AG04450 (cell line): ENCODE results near the gene ME1. TPM values are rescaled to one million over a fixed set of nuclear protein-coding genes. Genes with fewer than 3 reads are reported as not detected.

ENCODE experiments used
- CTCF ChIA-PET: fragments of 300-600, 350-600 bp; formaldehyde crosslinking; extraction: SDS; loops from one replicate; lab custom pipeline; 2022; ENCODE audit warnings: antibody characterized with exemption, inconsistent platforms; lab: Charles Lee
- POLR2A ChIA-PET: fragments of 350-600 bp; formaldehyde crosslinking; extraction: SDS; loops from one replicate; lab custom pipeline; 2021; ENCODE audit warnings: antibody characterized with exemption, inconsistent platforms; lab: Yijun Ruan, JAX
- DNase-seq: peaks from one replicate; pipeline ENCODE4 v3.0.0-alpha.2; 2011; ENCODE audit warnings: low read depth, low spot score
- H3K27ac ChIP-seq: one replicate; pipeline ENCODE4 v1.5.1; 2012; ENCODE audit warnings: low read depth, low read length, control low read depth
- H3K27me3 ChIP-seq: one replicate; pipeline ENCODE4 v1.6.0; 2012; ENCODE audit warnings: low read length; ENCODE audit not compliant: control insufficient read depth, insufficient read depth
- H3K4me3 ChIP-seq: 2 replicates; pipeline ENCODE4 v1.5.1; 2011; ENCODE audit warnings: mild to moderate bottlenecking, low read depth, low read length, control low read depth
- H3K9me3 ChIP-seq: 2 replicates; pipeline ENCODE4 v1.5.1; 2012; ENCODE audit warnings: low read length; ENCODE audit not compliant: control insufficient read depth, insufficient read depth
- CTCF ChIP-seq: IDR thresholded peaks from 2 replicates; pipeline ENCODE4 v1.5.1; 2011; ENCODE audit warnings: low read depth, low read length, control low read depth, inconsistent platforms
- polyA plus RNA-seq: library from polyadenylated mRNA; depleted of rRNA; stranded (reverse); fragments of >200 nt; gene quantifications from 2 replicates; pipeline ENCODE4 v1.2.3, GENCODE V29; 2011

The ME1 gene
- polyA plus RNA-seq, 1 experiment: 31.8 TPM

GRCh38 chr6:83472767-83473166, 41.9 kb upstream of the ME1 start:
- no peaks in the 10 kb centered on the region for H3K9me3 ChIP-seq

DNA sequence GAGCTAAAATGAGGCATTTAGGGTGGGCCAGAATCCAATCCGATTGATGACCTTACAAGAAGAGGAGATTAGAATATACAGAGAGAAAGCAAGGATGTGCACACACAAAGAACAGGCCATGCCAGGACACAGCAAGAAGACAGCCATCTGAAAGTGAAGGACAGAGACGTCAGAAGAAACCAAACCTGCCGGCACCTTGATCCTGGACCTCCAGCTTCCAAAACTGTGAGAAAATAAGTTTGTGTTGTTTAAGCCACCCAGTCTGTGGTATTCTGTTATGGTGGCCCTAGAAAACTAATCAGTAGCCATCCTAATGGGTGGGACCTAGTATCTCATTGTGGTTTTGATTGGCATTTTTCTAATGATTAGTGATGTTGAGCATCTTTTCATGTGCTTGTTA, 39.7 kb upstream of the ME1 start:
- Histone ChIP-seq H3K27ac (no peak overlapping the region), H3K4me3 (no peak overlapping the region), H3K27me3 (no peaks in the 10 kb centered on the region), H3K9me3 (no peaks in the 10 kb centered on the region)
- CTCF ChIA-PET: no interaction called here
- no peak for TF ChIP-seq CTCF
- no peak for DNase-seq
- POLR2A ChIA-PET: no interaction called here

More at GRCh38 chr6:83472767-83473166, 41.9 kb upstream of the ME1 start:
- CTCF ChIA-PET: no interaction called here
- Histone ChIP-seq H3K4me3 (no peak overlapping the region), H3K27ac (no peak overlapping the region), H3K27me3 (no peaks in the 10 kb centered on the region)
- no peak for TF ChIP-seq CTCF
- POLR2A ChIA-PET: no interaction called here
- DNase-seq: no peak

DNA sequence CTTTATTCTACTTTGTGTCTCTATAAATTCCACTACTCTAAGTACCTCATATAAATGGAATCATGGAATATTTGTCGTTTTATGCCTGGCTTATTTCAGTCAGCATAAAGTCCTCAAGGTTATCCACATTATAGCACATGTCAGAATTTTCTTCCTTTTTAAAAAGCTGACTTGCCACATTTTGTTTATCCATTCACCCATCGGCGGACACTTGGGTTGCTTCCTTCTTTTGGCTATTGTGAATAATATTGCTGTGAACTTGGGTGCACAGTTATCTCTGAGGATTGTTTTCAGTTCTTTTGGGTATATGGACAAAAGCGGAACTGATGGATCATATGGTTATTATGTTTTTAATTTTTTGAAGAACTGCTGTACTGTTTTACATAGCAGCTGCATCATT, 39.1 kb upstream of the ME1 start:
- Histone ChIP-seq H3K27ac (no peak overlapping the region), H3K9me3 (no peaks in the 10 kb centered on the region), H3K27me3 (no peaks in the 10 kb centered on the region), H3K4me3 (no peak overlapping the region)
- no peak for TF ChIP-seq CTCF
- DNase-seq: no peak
- ChIA-PET POLR2A (no interaction called here), CTCF (no interaction called here)

- Histone ChIP-seq H3K4me3 (no peak overlapping the region), H3K27ac (no peak overlapping the region), H3K9me3 (no peaks in the 10 kb centered on the region), H3K27me3 (no peaks in the 10 kb centered on the region)
- CTCF ChIA-PET: no interaction called here
- no peak for DNase-seq
- POLR2A ChIA-PET: no interaction called here
- TF ChIP-seq CTCF: no peak
Measured at GRCh38 chr6:83467620-83468036, 36.8 kb upstream of the ME1 start.

DNA sequence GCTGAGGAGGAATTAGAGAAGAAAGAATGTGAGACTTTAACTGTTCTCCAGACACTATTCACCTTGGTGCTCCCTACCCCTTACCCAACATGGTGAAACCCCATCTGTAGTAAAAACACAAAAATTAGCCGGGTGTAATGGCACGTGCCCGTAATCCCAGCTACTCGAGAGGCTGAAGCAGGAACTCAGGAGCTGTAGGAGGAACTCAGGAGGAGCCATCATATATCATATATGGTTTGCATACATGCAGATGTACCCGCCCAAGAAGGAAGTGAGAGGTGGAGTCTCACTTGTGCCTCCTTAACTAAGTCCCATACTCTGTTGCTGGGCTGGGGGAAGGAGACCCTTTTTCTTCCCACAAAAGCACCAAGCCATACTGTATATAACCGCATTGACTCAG, 35.5 kb upstream of the ME1 start:
- no peak overlapping the region for H3K27ac ChIP-seq
- no peaks in the 10 kb centered on the region for H3K27me3 ChIP-seq
- H3K9me3 ChIP-seq: no peaks in the 10 kb centered on the region
- no peak for DNase-seq
- no peak for TF ChIP-seq CTCF
- CTCF ChIA-PET: interaction anchor here (2.7 kb wide), 1 partner anchor 47 kb away, joined by 11 read pairs; the partner anchor contains the start of gene PRSS35
- H3K4me3 ChIP-seq: no peak overlapping the region
- POLR2A ChIA-PET: no interaction called here
